H1 (cell line): Measurements from ENCODE around the gene KDM6A. TPM values are rescaled to one million over a fixed set of nuclear protein-coding genes. Genes with fewer than 3 reads are reported as not detected.

Source experiments
- CTCF ChIA-PET: fragments of 300-600 bp; sonication (Branson Sonifier 250); formaldehyde crosslinking; loops from one replicate; lab custom pipeline; 2021; ENCODE audit not compliant: partially characterized antibody; lab: Charles Lee
- POLR2A ChIA-PET: fragments of 300-600 bp; sonication (Branson Sonifier 250); formaldehyde crosslinking; loops from one replicate; lab custom pipeline; 2021; ENCODE audit warnings: inconsistent platforms; ENCODE audit not compliant: partially characterized antibody; lab: Charles Lee
- DNase-seq, 2 experiments: peaks; one replicate each; pipeline versions ENCODE4 v3.0.0 to v3.0.0-alpha.2; 2010 to 2022; ENCODE audit warnings: low spot score in 2 of 2, low read depth in 1 of 2, mixed read lengths in 1 of 2
- FAIRE-seq: peaks from 2 replicates; lab custom pipeline; 2011; peaks lifted over from hg19 to GRCh38; lab: Jason Lieb, UNC
- H2AFZ ChIP-seq: 2 replicates; pipeline ENCODE4 v1.8.1; 2012; ENCODE audit warnings: low read length, inconsistent platforms
- H2AK5ac ChIP-seq: 2 replicates; pipeline ENCODE4 v1.6.1; 2013; ENCODE audit warnings: low read depth, low read length
- H2BK120ac ChIP-seq: replicated peaks from 2 replicates; pipeline ENCODE3; 2013; ENCODE audit warnings: low read depth, low read length, inconsistent platforms
- H2BK12ac ChIP-seq: 2 replicates; pipeline ENCODE4 v1.6.1; 2013; ENCODE audit warnings: low read depth, low read length
- H2BK15ac ChIP-seq: 2 replicates; pipeline ENCODE4 v1.6.1; 2013; ENCODE audit warnings: low read length
- H2BK20ac ChIP-seq: 2 replicates; pipeline ENCODE4 v1.6.1; 2013; ENCODE audit warnings: low read length
- H2BK5ac ChIP-seq: 2 replicates; pipeline ENCODE4 v1.6.1; 2013; ENCODE audit warnings: low read depth, low read length
- H3K14ac ChIP-seq: 2 replicates; pipeline ENCODE4 v1.6.1; 2013; ENCODE audit warnings: inconsistent platforms; ENCODE audit not compliant: insufficient read length
- H3K18ac ChIP-seq: 2 replicates; pipeline ENCODE4 v1.6.1; 2013; ENCODE audit warnings: low read length; ENCODE audit errors: extremely low read depth
- H3K23ac ChIP-seq: 2 replicates; pipeline ENCODE4 v1.6.1; 2013; ENCODE audit warnings: inconsistent platforms; ENCODE audit not compliant: insufficient read length
- H3K23me2 ChIP-seq: 2 replicates; pipeline ENCODE4 v1.6.1; 2013; ENCODE audit warnings: low read depth, low read length
- H3K27ac ChIP-seq: 2 replicates; pipeline ENCODE4 v1.6.1; 2011; ENCODE audit warnings: low read depth, low read length, inconsistent platforms
- H3K27me3 ChIP-seq, 4 experiments: replicated peaks in 1 of 4; 1 replicate in 1 of 4; 2 replicates in 3 of 4; pipeline versions ENCODE4 v1.6.1 to v1.8.1; 2011 to 2013; ENCODE audit warnings: low read length in 3 of 4, mild to moderate bottlenecking in 3 of 4, inconsistent platforms in 2 of 4, mixed read lengths in 2 of 4, moderate library complexity in 1 of 4; ENCODE audit not compliant: control insufficient read depth in 3 of 4, insufficient read depth in 3 of 4; ENCODE audit errors: extremely low read depth in 1 of 4
- H3K36me3 ChIP-seq, 4 experiments: 2 replicates each; pipeline versions ENCODE4 v1.6.1 to v1.8.1; 2011 to 2013; ENCODE audit warnings: mild to moderate bottlenecking in 4 of 4, low read length in 3 of 4, moderate library complexity in 2 of 4, control low read depth in 1 of 4, inconsistent platforms in 1 of 4; ENCODE audit not compliant: insufficient read depth in 4 of 4, control insufficient read depth in 2 of 4
- H3K4ac ChIP-seq: replicated peaks from 2 replicates; pipeline ENCODE3; 2013; ENCODE audit warnings: low read length, low read depth, mixed read lengths, inconsistent platforms; ENCODE audit not compliant: insufficient read length
- H3K4me1 ChIP-seq, 4 experiments: replicated peaks in 1 of 4; 1 replicate in 1 of 4; 2 replicates in 3 of 4; pipeline versions ENCODE4 v1.6.1 to v1.8.1; 2011 to 2013; ENCODE audit warnings: low read length in 3 of 4, inconsistent platforms in 2 of 4, mixed read lengths in 1 of 4; ENCODE audit not compliant: insufficient read depth in 4 of 4, control insufficient read depth in 3 of 4
- H3K4me2 ChIP-seq, 2 experiments: 2 replicates each; pipeline versions ENCODE4 v1.6.1 to v1.8.1; 2011 to 2013; ENCODE audit warnings: low read depth in 2 of 2, low read length in 2 of 2, control low read depth in 1 of 2, inconsistent platforms in 1 of 2, mild to moderate bottlenecking in 1 of 2; ENCODE audit not compliant: insufficient read depth in 1 of 2
- H3K4me3 ChIP-seq, 4 experiments: fragments of 200-600, 300-600 bp in 1 of 4; sonication (generic), shearing (Covaris generic), sonication (Bioruptor Twin) in 1 of 4; 2 replicates each; pipeline versions ENCODE4 v1.5.1 to v1.8.1; 2011 to 2016; ENCODE audit warnings: low read length in 4 of 4, low read depth in 3 of 4, control low read depth in 2 of 4, inconsistent platforms in 2 of 4, mild to moderate bottlenecking in 2 of 4, mixed read lengths in 1 of 4, moderate library complexity in 1 of 4; ENCODE audit not compliant: insufficient read depth in 2 of 4; ENCODE audit errors: extremely low read depth in 1 of 4
- H3K56ac ChIP-seq: replicated peaks from 2 replicates; pipeline ENCODE3; 2013; ENCODE audit warnings: low read depth, mild to moderate bottlenecking, mixed read lengths, low read length, inconsistent platforms; ENCODE audit not compliant: insufficient read length
- H3K79me1 ChIP-seq: 2 replicates; pipeline ENCODE4 v1.6.1; 2013; ENCODE audit warnings: low read depth, low read length, control low read depth
- H3K79me2 ChIP-seq, 2 experiments: 2 replicates each; pipeline versions ENCODE4 v1.6.1 to v1.8.1; 2012 to 2013; ENCODE audit warnings: low read length in 2 of 2, mild to moderate bottlenecking in 2 of 2, inconsistent platforms in 1 of 2; ENCODE audit not compliant: insufficient read depth in 2 of 2, control insufficient read depth in 1 of 2
- H3K9ac ChIP-seq, 4 experiments: replicated peaks in 1 of 4; 1 replicate in 1 of 4; 2 replicates in 3 of 4; pipeline versions ENCODE4 v1.6.1 to v1.8.1; 2011 to 2013; ENCODE audit warnings: low read depth in 3 of 4, low read length in 3 of 4, control low read depth in 2 of 4, mild to moderate bottlenecking in 2 of 4, moderate library complexity in 2 of 4, inconsistent platforms in 1 of 4; ENCODE audit errors: extremely low read depth in 1 of 4
- H3K9me3 ChIP-seq, 2 experiments: 2 replicates each; pipeline versions ENCODE4 v1.6.1 to v1.8.1; 2012 to 2013; ENCODE audit warnings: mild to moderate bottlenecking in 2 of 2, moderate library complexity in 2 of 2, control low read depth in 1 of 2, inconsistent platforms in 1 of 2, low read depth in 1 of 2, low read length in 1 of 2, mixed read lengths in 1 of 2; ENCODE audit not compliant: insufficient read depth in 2 of 2
- H4K20me1 ChIP-seq, 2 experiments: replicated peaks in 1 of 2; 2 replicates each; pipeline versions ENCODE3 to v1.8.1; 2011 to 2013; ENCODE audit warnings: inconsistent platforms in 2 of 2, low read length in 2 of 2, mild to moderate bottlenecking in 1 of 2; ENCODE audit not compliant: insufficient read depth in 2 of 2, control insufficient read depth in 1 of 2
- H4K5ac ChIP-seq: 2 replicates; pipeline ENCODE4 v1.6.1; 2013; ENCODE audit warnings: low read length, low read depth, mixed read lengths, inconsistent platforms; ENCODE audit not compliant: insufficient read length
- H4K8ac ChIP-seq: 2 replicates; pipeline ENCODE4 v1.8.0; 2013; ENCODE audit warnings: mild to moderate bottlenecking, moderate library complexity, low read length, inconsistent platforms; ENCODE audit not compliant: insufficient read depth; ENCODE audit errors: extremely low read depth
- H4K91ac ChIP-seq: replicated peaks from 2 replicates; pipeline ENCODE3; 2013; ENCODE audit warnings: low read length, mixed read lengths, inconsistent platforms; ENCODE audit not compliant: insufficient read length
- ATF3 ChIP-seq: IDR thresholded peaks from 2 replicates; pipeline ENCODE4 v1.6.1; 2011; ENCODE audit warnings: low read depth, mild to moderate bottlenecking, low read length; ENCODE audit not compliant: insufficient read depth
- CBX5 ChIP-seq: fragments of 300-800, 300-1000 bp; sonication (generic); IDR thresholded peaks from 2 replicates; pipeline ENCODE4 v1.7.1; 2016; ENCODE audit warnings: antibody characterized with exemption, low read length, low read depth
- CEBPB ChIP-seq: IDR thresholded peaks from 2 replicates; pipeline ENCODE4 v1.6.1; 2012; ENCODE audit warnings: low read depth, low read length
- CTBP2 ChIP-seq: IDR thresholded peaks from 2 replicates; pipeline ENCODE4 v1.7.0; 2011; ENCODE audit warnings: borderline replicate concordance, mild to moderate bottlenecking, moderate library complexity, mixed read lengths, low read length; ENCODE audit not compliant: insufficient read depth, insufficient read length
- E2F6 ChIP-seq: IDR thresholded peaks from 2 replicates; pipeline ENCODE4 v1.6.1; 2012; ENCODE audit warnings: inconsistent platforms
- POLR2A ChIP-seq, 2 experiments: IDR thresholded peaks; 1 replicate in 1 of 2; 2 replicates in 1 of 2; pipeline ENCODE4 v1.6.1; 2011; ENCODE audit warnings: low read depth in 2 of 2, low read length in 2 of 2, mild to moderate bottlenecking in 2 of 2; ENCODE audit errors: control extremely low read depth in 1 of 2
- TAF1 ChIP-seq: IDR thresholded peaks from 2 replicates; pipeline ENCODE4 v1.6.1; 2011; ENCODE audit warnings: mild to moderate bottlenecking, low read depth, low read length
- TBP ChIP-seq: IDR thresholded peaks from 2 replicates; pipeline ENCODE4 v1.6.1; 2011; ENCODE audit warnings: low read depth, low read length, improper control_type of control experiment
- WGBS, 2 experiments: shearing (Covaris generic) in 1 of 2; methylation state at CpG; one replicate each; pipeline versions ENCODE4 v1.1.6 to v1.1.7; 2013 to 2015; ENCODE audit warnings: low lambda C conversion rate in 2 of 2, mixed read lengths in 2 of 2, inconsistent platforms in 1 of 2, low coverage in 1 of 2, missing lambda C conversion rate in 1 of 2; ENCODE audit not compliant: insufficient replicate concordance in 2 of 2, insufficient coverage in 1 of 2, insufficient read length in 1 of 2; ENCODE audit errors: extremely low coverage in 1 of 2, missing lambda C conversion rate in 1 of 2; 5-methylcytosine and 5-hydroxymethylcytosine counted together
- polyA plus RNA-seq, 7 experiments: library from polyadenylated mRNA; depleted of rRNA in 3 of 7; stranded (reverse) in 5 of 7; unstranded in 2 of 7; fragments of >200 nt in 5 of 7; fragments of 200-250 nt in 2 of 7; gene quantifications; 1 replicate in 5 of 7; 2 replicates in 1 of 7; 4 replicates in 1 of 7; pipeline versions ENCODE4 v1.2.1 to v1.2.3, GENCODE V29; 2011 to 2013; ENCODE audit warnings: missing spikeins in 2 of 7, mixed read lengths in 2 of 7
- total RNA-seq: library from RNA; stranded (reverse); fragmentation: NEBNext Ultra II Directional; extraction: Animal tissue kit (Norgen Biotek cat#: 25700); gene quantifications from 2 replicates; pipeline ENCODE4 v1.2.1, GENCODE V29; 2021

Gene KDM6A
- total and polyA plus RNA-seq, 2 of the 8 experiments (the other 6 are each of a cell fraction or from before 2014, with no cell fraction given) = 43.5 to 58.4 TPM

- no peaks in the 10 kb centered on the region for H3K79me1 ChIP-seq
- TF ChIP-seq CTBP2 (no peak), ATF3 (no peak), CBX5 (no peak), POLR2A (IDR thresholded peaks at IDR 0.05; ENCODE audit: control extremely low read depth in 1 of 2, low read depth in 2 of 2, low read length in 2 of 2) (no peak), E2F6 (no peak), TBP (no peak), TAF1 (no peak), CEBPB (no peak)
- TF ChIP-seq, all 59 proteins: peak for 0
- Histone ChIP-seq H2BK120ac (no peak overlapping the region), H2BK20ac (no peak overlapping the region), H2BK15ac (no peak overlapping the region), H2BK5ac (no peak overlapping the region), H3K27me3 (no peaks in the 10 kb centered on the region), H3K27ac (no peak overlapping the region), H3K4me1 (no peaks in the 10 kb centered on the region), H3K79me2 (peaks cover 0 to 36% of the 10 kb centered on the region in 2 experiments; a peak in 2 of 4 replicates), H3K36me3 (peaks cover 6 to 76% (median 20%) of the 10 kb centered on the region in 4 experiments; a peak in 7 of 8 replicates), H3K23me2 (no peaks in the 10 kb centered on the region), H2BK12ac (no peak overlapping the region), H3K14ac (no peak overlapping the region), H4K8ac (no peak overlapping the region), H3K4ac (no peak overlapping the region), H3K4me3 (no peak overlapping the region), H3K9ac (no peak overlapping the region), H2AK5ac (no peak overlapping the region), H4K20me1 (peaks cover 0 to 3% of the 10 kb centered on the region in 2 experiments), H4K91ac (no peak overlapping the region), H3K18ac (no peak overlapping the region), H3K56ac (no peak overlapping the region), H3K9me3 (no peaks in the 10 kb centered on the region), H3K23ac (no peak overlapping the region), H3K4me2 (no peak overlapping the region), H4K5ac (no peak overlapping the region), H2AFZ (no peak overlapping the region)
- 95% methylated on average over 9 of the region's 11 CpGs; no CpG with 5 or more reads in 1 of the 2 experiments for WGBS, 2 experiments
- FAIRE-seq = no peak
- ChIA-PET CTCF (no interaction called here), POLR2A (no interaction called here)
- no peak for DNase-seq
Observed at GRCh38 chrX:45063319-45064095, 190.5 kb downstream of the KDM6A start.
